Fibroblast of villous mesenchyme (primary cell): ENCODE measurements around the gene RUNDC1. TPM values are rescaled to one million over a fixed set of nuclear protein-coding genes. Genes with fewer than 3 reads are reported as not detected.
A peak's percentile ranks its signal among the peaks of the same experiment; 100 is the strongest.
"Not testable (repeated sequence)": the region's sequence is repeated elsewhere in the genome, so short reads cannot be mapped to it uniquely, and the experiment has no call there.

ENCODE experiments used
- DNase-seq: peaks from one replicate; pipeline ENCODE4 v3.0.0-alpha.2; 2010; ENCODE audit warnings: low read depth
- H3K4me3 ChIP-seq: 2 replicates; pipeline ENCODE4 v1.5.1; 2011; ENCODE audit warnings: low read depth, mild to moderate bottlenecking, low read length
- total RNA-seq: library from RNA; depleted of rRNA; stranded (reverse); fragments of >200 nt; gene quantifications from 2 replicates; pipeline ENCODE4 v1.2.3, GENCODE V29; 2012
- TF ChIP-seq, protein P1 (sequence below): IDR thresholded peaks from 2 replicates; pipeline ENCODE4 v1.5.1; 2012; ENCODE audit warnings: low read depth, mild to moderate bottlenecking, low read length; ENCODE audit not compliant: insufficient read depth

RUNDC1 gene
- total RNA-seq, 1 donor, result 11.2 TPM

DNA sequence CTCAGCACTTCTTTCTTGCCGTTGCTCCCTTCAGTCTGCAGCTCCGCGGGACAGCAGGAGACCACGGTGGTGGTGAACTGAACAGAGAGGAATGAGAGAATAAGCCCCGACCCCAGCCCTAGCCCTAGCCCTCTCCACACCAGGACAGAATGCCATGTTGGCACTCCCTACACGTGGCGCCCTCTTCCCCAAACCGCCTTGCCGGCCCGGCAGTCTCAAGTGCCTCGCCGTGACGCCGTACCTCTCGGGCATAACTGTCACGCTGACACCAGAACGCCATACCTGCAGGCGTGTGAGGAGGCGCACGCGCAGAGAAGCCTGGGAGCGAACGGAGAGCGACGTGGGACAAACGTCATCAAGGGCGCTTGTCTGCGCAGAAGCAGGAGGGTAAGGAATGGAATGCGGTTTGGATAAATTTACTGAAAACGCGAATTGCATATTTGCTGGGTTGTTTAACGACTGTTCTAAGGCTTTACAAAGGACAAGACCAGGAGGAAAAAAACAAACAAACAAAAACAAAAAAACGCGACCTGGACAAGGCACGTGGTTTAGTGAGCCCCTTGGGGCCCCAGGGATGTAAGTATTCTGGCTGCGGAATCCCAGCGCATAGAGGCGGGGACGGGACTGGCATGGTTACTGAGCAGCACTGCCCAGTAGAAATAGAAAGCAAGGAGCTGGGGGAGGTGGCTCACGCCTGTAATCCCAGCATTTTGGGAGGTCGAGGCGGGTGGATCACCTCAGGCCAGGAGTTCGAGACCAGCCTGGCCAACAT is 16.0 kb upstream of the RUNDC1 start, which contains the start of gene AARSD1:
Gene AARSD1, minus strand, starts transcription at position 294 of the 772 bp plus-strand sequence. Its CDS starts 14 bp downstream, at position 280.
- TF ChIP-seq, protein P1, sequence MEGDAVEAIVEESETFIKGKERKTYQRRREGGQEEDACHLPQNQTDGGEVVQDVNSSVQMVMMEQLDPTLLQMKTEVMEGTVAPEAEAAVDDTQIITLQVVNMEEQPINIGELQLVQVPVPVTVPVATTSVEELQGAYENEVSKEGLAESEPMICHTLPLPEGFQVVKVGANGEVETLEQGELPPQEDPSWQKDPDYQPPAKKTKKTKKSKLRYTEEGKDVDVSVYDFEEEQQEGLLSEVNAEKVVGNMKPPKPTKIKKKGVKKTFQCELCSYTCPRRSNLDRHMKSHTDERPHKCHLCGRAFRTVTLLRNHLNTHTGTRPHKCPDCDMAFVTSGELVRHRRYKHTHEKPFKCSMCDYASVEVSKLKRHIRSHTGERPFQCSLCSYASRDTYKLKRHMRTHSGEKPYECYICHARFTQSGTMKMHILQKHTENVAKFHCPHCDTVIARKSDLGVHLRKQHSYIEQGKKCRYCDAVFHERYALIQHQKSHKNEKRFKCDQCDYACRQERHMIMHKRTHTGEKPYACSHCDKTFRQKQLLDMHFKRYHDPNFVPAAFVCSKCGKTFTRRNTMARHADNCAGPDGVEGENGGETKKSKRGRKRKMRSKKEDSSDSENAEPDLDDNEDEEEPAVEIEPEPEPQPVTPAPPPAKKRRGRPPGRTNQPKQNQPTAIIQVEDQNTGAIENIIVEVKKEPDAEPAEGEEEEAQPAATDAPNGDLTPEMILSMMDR, result no peak
- peak within 1 kb of the TSS; percentile 87 for H3K4me3 ChIP-seq
- DNase-seq, result peak; percentile 97

DNA sequence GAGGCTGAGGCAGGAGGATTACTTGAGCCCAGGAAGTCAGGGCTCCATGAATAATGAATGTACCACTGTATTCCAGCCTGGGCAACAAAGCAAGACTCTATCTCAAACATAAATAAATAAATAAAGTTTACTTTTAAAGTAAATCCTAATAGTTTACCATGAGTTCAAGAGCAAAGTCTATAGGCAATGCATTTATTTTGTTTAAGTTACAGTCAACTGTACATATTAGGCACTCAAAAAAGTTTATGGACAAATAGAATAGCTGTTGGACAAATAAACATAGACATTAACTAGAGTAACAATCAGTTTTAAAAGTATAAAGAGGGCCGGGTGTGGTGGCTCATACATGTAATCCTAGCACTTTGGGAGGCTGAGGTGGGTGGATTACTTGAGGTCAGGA is 12.4 kb upstream of the RUNDC1 start:
- no peak overlapping the region for H3K4me3 ChIP-seq
- DNase-seq, result no peak
- TF ChIP-seq, protein P1, result no peak

DNA sequence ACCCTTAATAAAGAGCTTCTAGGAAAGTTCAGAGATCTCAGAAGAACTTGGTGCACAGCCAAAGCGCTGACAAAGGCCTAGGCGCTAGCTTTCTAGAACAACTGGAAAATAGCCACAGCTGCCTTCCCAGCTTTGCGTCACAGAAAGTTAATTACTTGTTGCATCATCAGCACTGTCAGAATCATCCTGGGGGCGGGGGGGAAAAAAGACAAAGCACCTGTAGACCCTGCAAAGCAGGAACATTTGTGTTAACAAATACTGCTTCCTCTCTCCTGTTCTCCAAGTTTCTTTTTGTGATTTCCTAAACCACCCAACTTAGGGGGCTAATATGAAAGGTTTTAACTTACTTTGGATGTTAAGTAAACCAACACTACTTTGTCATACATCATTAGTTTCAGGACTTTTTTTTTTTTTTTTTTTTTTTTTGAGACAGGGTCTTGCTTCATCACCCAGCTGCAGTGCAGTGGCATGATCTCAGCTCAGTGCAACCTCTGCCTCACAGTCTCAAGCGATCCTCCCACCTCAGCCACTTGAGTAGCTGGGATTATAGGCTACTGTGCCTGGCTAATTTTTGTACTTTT is 11.3 kb upstream of the RUNDC1 start:
- TF ChIP-seq, protein P1, result no peak
- no peak overlapping the region for H3K4me3 ChIP-seq
- peak; percentile 66 for DNase-seq

DNA sequence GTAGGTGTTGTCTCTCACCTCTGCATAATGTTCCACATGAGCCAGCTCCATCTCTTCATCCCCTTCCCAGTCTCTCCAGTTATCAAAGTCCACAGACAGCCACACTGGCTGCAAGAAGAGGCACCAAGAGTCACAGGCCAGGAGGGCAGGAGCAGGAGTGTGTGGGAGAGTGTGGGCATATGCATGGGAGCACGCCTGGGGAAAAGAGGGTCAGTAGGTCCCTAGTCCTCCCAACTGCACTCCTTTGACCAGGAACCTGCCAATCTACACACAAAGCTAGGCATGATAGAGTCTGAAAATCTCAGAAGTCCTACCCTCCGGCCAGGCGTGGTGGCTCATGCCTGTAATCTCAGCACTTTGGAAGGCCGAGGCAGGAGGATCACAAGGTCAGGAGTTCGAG is 8.8 kb upstream of the RUNDC1 start:
- DNase-seq, result no peak
- TF ChIP-seq, protein P1, result no peak
- H3K4me3 ChIP-seq, result no peak overlapping the region

DNA sequence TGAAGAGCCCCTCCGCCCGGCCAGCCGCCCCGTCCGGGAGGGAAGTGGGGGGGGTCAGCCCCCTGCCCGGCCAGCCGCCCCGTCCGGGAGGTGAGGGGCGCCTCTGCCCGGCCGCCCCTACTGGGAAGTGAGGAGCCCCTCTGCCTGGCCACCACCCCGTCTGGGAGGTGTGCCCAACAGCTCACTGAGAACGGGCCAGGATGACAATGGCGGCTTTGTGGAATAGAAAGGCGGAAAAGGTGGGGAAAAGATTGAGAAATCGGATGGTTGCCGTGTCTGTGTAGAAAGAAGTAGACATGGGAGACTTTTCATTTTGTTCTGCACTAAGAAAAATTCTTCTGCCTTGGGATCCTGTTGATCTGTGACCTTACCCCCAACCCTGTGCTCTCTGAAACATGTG is 7.0 kb upstream of the RUNDC1 start:
- H3K4me3 ChIP-seq, DNase-seq: not testable (repeated sequence)

DNA sequence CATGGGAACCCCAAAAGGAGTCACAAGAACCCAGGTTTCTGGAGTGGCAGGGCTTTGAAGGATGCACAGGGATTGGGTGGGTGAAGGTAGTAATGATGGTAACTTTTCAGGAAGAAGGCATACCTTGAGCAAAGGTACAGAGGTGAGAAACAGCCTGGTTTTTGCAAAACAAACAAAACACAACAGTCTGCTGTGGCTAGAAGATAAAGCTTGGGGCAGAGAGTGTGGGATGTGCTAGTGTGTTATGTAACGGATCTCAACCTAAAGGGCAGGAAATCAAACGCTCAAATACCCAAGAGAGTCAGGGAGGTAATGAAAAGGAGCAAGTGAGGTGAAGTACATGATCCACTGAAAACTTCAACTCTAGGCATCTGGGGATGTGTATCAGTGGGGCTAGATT is 5.1 kb upstream of the RUNDC1 start:
- no peak overlapping the region for H3K4me3 ChIP-seq
- TF ChIP-seq, protein P1, result no peak
- DNase-seq, result no peak

DNA sequence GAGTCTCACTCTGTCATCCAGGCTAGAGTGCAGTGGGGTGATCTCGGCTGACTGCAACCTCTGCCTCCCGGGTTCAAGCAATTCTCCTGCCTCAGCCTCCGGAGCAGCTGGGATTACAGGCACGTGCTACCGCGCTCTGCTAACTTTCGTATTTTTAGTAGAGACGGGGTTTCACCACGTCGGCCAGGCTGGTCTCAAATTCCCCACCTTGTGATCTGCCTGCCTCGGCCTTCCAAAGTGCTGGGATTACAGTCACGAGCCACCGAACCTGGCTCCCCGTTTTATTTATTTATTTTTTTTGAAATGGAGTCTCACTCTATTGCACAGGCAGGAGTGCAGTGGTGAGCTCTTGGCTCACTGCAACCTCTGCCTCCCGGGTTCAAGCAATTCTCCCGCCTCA is 4.7 kb upstream of the RUNDC1 start:
- not testable (repeated sequence) for DNase-seq, H3K4me3 ChIP-seq
